ENCODE measurements around the gene SIAH1. TPM values are rescaled to one million over a fixed set of nuclear protein-coding genes. Genes with fewer than 3 reads are reported as not detected.

Gene SIAH1
- total RNA-seq, 1 donor from 2014 or later = 24.8 TPM

DNA sequence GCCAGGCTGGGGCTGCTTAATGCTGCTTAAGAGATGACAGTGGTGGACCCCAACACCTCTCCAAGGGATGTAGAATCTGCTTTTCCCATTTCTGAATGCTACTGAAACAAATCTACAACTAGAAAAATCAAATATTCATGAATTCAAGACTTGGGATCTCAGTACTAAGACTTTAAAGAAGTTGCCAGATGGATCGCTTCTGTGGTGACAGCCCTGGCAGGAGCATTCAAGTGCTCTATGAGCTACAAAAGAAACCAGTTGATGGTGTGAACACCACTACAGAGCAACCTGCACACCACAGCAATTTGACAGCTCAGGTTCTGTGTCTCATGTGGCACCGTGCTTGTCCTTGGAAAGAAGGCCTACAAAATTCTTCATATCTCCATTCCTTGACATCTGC, 42.6 kb downstream of the SIAH1 start:
- no peaks in the 10 kb centered on the region for H3K27me3 ChIP-seq
- H3K27ac ChIP-seq = no peak overlapping the region
- no peaks in the 10 kb centered on the region for H3K9me3 ChIP-seq
- peaks cover 4% of the 10 kb centered on the region for H3K4me1 ChIP-seq
- intact Hi-C loops (cut with DNase I) = no loop called here
- ATAC-seq (no peak), DNase-seq (no peak)
- TF ChIP-seq, protein P1, sequence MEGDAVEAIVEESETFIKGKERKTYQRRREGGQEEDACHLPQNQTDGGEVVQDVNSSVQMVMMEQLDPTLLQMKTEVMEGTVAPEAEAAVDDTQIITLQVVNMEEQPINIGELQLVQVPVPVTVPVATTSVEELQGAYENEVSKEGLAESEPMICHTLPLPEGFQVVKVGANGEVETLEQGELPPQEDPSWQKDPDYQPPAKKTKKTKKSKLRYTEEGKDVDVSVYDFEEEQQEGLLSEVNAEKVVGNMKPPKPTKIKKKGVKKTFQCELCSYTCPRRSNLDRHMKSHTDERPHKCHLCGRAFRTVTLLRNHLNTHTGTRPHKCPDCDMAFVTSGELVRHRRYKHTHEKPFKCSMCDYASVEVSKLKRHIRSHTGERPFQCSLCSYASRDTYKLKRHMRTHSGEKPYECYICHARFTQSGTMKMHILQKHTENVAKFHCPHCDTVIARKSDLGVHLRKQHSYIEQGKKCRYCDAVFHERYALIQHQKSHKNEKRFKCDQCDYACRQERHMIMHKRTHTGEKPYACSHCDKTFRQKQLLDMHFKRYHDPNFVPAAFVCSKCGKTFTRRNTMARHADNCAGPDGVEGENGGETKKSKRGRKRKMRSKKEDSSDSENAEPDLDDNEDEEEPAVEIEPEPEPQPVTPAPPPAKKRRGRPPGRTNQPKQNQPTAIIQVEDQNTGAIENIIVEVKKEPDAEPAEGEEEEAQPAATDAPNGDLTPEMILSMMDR (IDR thresholded peaks at IDR 0.05) = no peak
- H3K36me3 ChIP-seq = peaks cover 41% of the 10 kb centered on the region
- no peak overlapping the region for H3K4me3 ChIP-seq

DNA sequence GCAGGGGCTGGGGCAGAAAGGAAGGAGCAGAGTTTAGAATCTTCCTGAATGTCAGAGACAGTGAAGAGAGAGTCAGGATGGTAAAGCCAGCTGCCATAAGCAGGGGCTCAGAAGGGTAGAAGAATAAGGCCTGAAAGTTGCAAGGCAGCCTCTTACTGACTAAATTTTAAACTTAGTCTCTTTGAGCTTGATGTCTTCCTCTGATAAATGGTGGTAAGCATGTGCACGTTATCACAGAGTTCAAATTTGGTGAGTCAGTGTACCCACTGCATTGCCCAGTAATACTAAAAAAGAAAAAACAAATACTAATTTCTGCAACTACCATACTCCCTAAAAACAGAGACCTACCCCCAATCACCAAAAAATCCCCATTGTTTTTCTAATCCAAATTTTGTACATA, 45.2 kb downstream of the SIAH1 start:
- ATAC-seq (no peak), DNase-seq (no peak)
- TF ChIP-seq, protein P1 (IDR thresholded peaks at IDR 0.05) = no peak
- H3K27ac ChIP-seq = no peak overlapping the region
- no peaks in the 10 kb centered on the region for H3K27me3 ChIP-seq
- intact Hi-C loops (cut with DNase I) = no loop called here
- no peaks in the 10 kb centered on the region for H3K9me3 ChIP-seq
- H3K4me1 ChIP-seq = peaks cover 12% of the 10 kb centered on the region
- no peak overlapping the region for H3K4me3 ChIP-seq
- peaks cover 61% of the 10 kb centered on the region for H3K36me3 ChIP-seq

DNA sequence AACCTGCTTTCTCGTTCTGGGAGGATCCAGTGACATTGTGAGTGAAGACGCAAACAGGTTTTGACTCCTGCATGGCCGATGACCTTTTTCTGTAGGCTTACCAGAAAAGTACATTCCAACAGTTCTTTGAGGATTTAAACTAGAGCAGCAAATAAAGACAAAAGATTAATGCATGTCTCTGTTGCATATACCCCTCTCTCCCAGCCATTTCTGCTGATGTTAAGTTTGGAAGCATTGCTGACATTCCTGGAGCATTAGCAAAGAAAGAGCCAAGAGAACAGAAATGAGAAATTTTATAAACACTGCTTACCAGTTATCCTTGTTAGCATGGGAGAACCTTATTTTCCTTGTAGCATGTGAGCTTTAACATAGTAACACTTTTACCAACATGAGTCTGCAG, 49.3 kb downstream of the SIAH1 start:
- no peaks in the 10 kb centered on the region for H3K27me3 ChIP-seq
- intact Hi-C loops (cut with DNase I) = no loop called here
- DNase-seq (no peak), ATAC-seq (no peak)
- peaks cover 14% of the 10 kb centered on the region for H3K4me1 ChIP-seq
- H3K9me3 ChIP-seq = no peaks in the 10 kb centered on the region
- peaks cover 53% of the 10 kb centered on the region for H3K36me3 ChIP-seq
- H3K4me3 ChIP-seq = no peak overlapping the region
- TF ChIP-seq, protein P1 (IDR thresholded peaks at IDR 0.05) = no peak
- no peak overlapping the region for H3K27ac ChIP-seq

DNA sequence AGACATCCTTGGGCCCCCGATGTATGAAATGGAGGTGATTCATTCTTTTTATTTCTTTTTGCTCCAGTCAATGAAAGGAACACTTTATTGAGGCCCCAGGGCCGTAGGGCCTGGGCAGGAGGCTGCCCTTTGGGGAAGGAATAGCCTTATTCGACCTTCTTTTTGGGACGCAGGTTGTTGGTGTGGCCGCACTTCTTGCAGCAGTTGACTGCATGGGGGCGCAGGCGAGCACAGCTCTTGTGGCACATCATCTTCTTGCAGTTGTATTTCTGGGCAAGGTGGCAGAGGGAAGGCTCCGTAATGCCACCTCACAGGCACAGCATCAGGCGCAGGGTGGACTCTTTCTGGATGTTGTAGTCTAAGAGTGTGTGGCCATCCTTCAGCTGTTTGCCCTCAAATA, 50.9 kb downstream of the SIAH1 start:
- DNase-seq = no peak
- Histone ChIP-seq H3K4me1 (peaks cover 14% of the 10 kb centered on the region), H3K27ac (no peak overlapping the region), H3K9me3 (no peaks in the 10 kb centered on the region), H3K36me3 (peaks cover 43% of the 10 kb centered on the region), H3K27me3 (no peaks in the 10 kb centered on the region), H3K4me3 (no peak overlapping the region)
- intact Hi-C loops (cut with DNase I) = no loop called here
- TF ChIP-seq, protein P1 (IDR thresholded peaks at IDR 0.05) = no peak
- no peak for ATAC-seq

DNA sequence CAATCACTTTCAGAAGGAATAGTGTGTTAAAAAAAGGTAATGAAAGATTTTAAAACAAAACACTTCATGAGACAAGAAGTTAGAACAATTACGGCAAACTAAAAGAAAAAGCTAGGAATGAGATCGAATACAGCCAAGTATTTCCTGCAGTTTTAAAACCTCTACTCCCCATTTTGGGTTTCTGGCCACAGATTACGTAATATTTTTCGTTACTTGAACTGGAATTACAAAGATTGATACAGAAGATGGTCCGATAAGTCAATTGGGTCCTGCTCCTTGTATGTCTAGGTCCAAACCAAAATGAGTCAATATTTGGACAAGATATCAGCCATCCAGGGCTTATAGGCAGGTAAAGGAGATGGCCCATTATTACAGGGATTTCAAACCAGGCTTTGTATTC, 52.2 kb downstream of the SIAH1 start:
- no peak for DNase-seq
- no peaks in the 10 kb centered on the region for H3K9me3 ChIP-seq
- no peak for ATAC-seq
- peaks cover 14% of the 10 kb centered on the region for H3K4me1 ChIP-seq
- intact Hi-C loops (cut with DNase I) = no loop called here
- no peak overlapping the region for H3K4me3 ChIP-seq
- peaks cover 45% of the 10 kb centered on the region for H3K36me3 ChIP-seq
- no peaks in the 10 kb centered on the region for H3K27me3 ChIP-seq
- TF ChIP-seq, protein P1 (IDR thresholded peaks at IDR 0.05) = no peak
- H3K27ac ChIP-seq = no peak overlapping the region

DNA sequence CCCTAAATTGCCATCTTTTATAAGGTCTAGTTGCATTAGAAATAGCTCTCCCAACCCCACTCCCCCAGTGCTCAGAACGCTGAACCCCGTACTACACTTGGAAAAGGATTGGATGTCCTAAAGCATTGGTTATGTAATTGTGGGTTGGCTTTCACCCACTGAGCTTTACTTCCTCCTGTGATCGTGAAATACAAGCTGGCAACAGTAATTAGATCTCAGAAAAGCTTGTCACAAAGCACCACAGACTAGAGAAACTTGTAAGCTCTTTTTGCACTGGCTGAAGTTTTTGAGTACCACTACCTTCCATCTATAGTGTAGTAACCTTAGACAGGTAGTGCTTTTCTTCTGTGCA, 54.4 kb downstream of the SIAH1 start:
- Histone ChIP-seq H3K27ac (no peak overlapping the region), H3K4me1 (peaks cover 8% of the 10 kb centered on the region), H3K27me3 (no peaks in the 10 kb centered on the region), H3K4me3 (no peak overlapping the region), H3K9me3 (no peaks in the 10 kb centered on the region), H3K36me3 (peaks cover 24% of the 10 kb centered on the region)
- TF ChIP-seq, protein P1 (IDR thresholded peaks at IDR 0.05) = no peak
- peak; percentile 74 for ATAC-seq
- intact Hi-C loops (cut with DNase I) = no loop called here
- no peak for DNase-seq

All from upper lobe of right lung (tissue), 1 donor.